A673 (cell line): ENCODE results near the gene CSF2. TPM values are rescaled to one million over a fixed set of nuclear protein-coding genes. Genes with fewer than 3 reads are reported as not detected.

Source experiments
- BruUV-seq: library from RNA; stranded (reverse); fragments of 400-500 nt; replicated peaks from 2 replicates; lab custom pipeline; 2021; lab: Mats Ljungman, UMichigan
- CTCF ChIA-PET: fragments of 300-600 bp; sonication (Branson Sonifier 250); formaldehyde crosslinking; loops from one replicate; lab custom pipeline; 2022; ENCODE audit warnings: antibody characterized with exemption; lab: Charles Lee
- POLR2A ChIA-PET: fragments of 300-600 bp; sonication (Branson Sonifier 250); formaldehyde crosslinking; loops from one replicate; lab custom pipeline; 2022; ENCODE audit warnings: antibody characterized with exemption; ENCODE audit not compliant: low non-redundant PET; lab: Charles Lee
- DNase-seq: peaks from one replicate; pipeline ENCODE4 v3.0.0-alpha.2; 2015; ENCODE audit warnings: low spot score
- H3K27ac ChIP-seq: fragments of 200-600 bp; sonication (generic); 2 replicates; pipeline ENCODE4 v1.5.1; 2016; ENCODE audit warnings: mixed run types, low read depth, mild to moderate bottlenecking, mixed read lengths, antibody characterized with exemption, low read length; ENCODE audit not compliant: poor library complexity, severe bottlenecking
- H3K27me3 ChIP-seq: fragments of 200-600 bp; sonication (generic); replicated peaks from 2 replicates; pipeline ENCODE4 v1.6.1; 2017; ENCODE audit warnings: mixed run types, low read depth, mild to moderate bottlenecking, mixed read lengths, antibody characterized with exemption, low read length; ENCODE audit not compliant: insufficient read depth, poor library complexity
- H3K36me3 ChIP-seq: fragments of 200-600 bp; sonication (generic); 2 replicates; pipeline ENCODE4 v1.6.1; 2016; ENCODE audit warnings: mixed run types, mild to moderate bottlenecking, mixed read lengths, antibody characterized with exemption, low read length; ENCODE audit not compliant: insufficient read depth, poor library complexity, severe bottlenecking
- H3K4me1 ChIP-seq: fragments of 200-600 bp; sonication (generic); 2 replicates; pipeline ENCODE4 v1.6.1; 2017; ENCODE audit warnings: mixed run types, mild to moderate bottlenecking, mixed read lengths, antibody characterized with exemption, low read length; ENCODE audit not compliant: insufficient read depth, poor library complexity, severe bottlenecking
- H3K4me3 ChIP-seq: fragments of 200-600 bp; sonication (generic); 2 replicates; pipeline ENCODE4 v1.5.1; 2016; ENCODE audit warnings: low read depth, mixed run types, mild to moderate bottlenecking, mixed read lengths, low read length; ENCODE audit not compliant: poor library complexity, severe bottlenecking
- H3K9me3 ChIP-seq: fragments of 200-600 bp; sonication (generic); 2 replicates; pipeline ENCODE4 v1.6.1; 2016; ENCODE audit warnings: mixed run types, low read depth, mild to moderate bottlenecking, mixed read lengths, antibody characterized with exemption, low read length; ENCODE audit not compliant: poor library complexity, severe bottlenecking
- EZH2 ChIP-seq: fragments of 200-600 bp; sonication (generic); IDR thresholded peaks from 2 replicates; pipeline ENCODE4 v1.6.1; 2017; ENCODE audit warnings: borderline replicate concordance, low read depth, mild to moderate bottlenecking, mixed read lengths, antibody characterized with exemption, low read length; ENCODE audit not compliant: poor library complexity, severe bottlenecking
- intact Hi-C: fragments of 100-400 bp; cut with micrococcal nuclease; formaldehyde crosslinking; loops from one replicate; pipeline ENCODE4 v1.10.0; 2022; ENCODE audit not compliant: unreplicated experiment
- total RNA-seq: library from RNA; stranded (reverse); gene quantifications from 2 replicates; pipeline ENCODE4 v1.2.3, GENCODE V29; 2021
- TF ChIP-seq, protein P1 (sequence below): fragments of 300-800, 200-600 bp; sonication (generic); conservative IDR thresholded peaks from 2 replicates; pipeline ENCODE4 v1.5.1; 2017; ENCODE audit warnings: low read depth, mild to moderate bottlenecking, antibody characterized with exemption, low read length, moderate library complexity, mixed read lengths

The CSF2 gene
- total RNA-seq, 1 experiment from 2014 or later, result not detected

DNA sequence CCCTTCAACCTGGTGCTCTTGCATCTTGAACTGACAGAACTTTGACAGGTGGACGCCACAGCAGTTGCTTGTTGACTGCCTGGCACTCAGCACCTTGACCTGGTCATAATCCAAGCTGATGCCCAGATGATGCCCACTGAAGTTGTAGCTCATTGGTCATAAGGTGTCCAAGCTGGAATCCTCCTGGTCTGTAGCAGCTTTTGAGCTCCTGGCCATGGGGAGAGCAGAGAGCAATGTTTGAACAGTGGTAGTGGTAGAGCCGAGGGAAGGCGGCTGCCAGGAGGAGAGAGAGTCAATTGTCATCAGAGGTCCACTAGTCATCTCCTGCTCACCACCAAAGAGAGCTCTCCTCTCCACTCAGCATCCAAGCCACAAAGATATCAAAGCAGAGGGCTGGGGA is 23.3 kb downstream of the CSF2 start:
- ChIA-PET POLR2A (no interaction called here), CTCF (no interaction called here)
- no peaks in the 10 kb centered on the region for H3K36me3 ChIP-seq
- DNase-seq, result no peak
- intact Hi-C loops, result no loop called here
- no peak for TF ChIP-seq EZH2
- TF ChIP-seq, protein P1, sequence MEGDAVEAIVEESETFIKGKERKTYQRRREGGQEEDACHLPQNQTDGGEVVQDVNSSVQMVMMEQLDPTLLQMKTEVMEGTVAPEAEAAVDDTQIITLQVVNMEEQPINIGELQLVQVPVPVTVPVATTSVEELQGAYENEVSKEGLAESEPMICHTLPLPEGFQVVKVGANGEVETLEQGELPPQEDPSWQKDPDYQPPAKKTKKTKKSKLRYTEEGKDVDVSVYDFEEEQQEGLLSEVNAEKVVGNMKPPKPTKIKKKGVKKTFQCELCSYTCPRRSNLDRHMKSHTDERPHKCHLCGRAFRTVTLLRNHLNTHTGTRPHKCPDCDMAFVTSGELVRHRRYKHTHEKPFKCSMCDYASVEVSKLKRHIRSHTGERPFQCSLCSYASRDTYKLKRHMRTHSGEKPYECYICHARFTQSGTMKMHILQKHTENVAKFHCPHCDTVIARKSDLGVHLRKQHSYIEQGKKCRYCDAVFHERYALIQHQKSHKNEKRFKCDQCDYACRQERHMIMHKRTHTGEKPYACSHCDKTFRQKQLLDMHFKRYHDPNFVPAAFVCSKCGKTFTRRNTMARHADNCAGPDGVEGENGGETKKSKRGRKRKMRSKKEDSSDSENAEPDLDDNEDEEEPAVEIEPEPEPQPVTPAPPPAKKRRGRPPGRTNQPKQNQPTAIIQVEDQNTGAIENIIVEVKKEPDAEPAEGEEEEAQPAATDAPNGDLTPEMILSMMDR, result no peak
- H3K27me3 ChIP-seq, result no peaks in the 10 kb centered on the region
- H3K9me3 ChIP-seq, result no peaks in the 10 kb centered on the region
- BruUV-seq, result no TSS peak
- H3K27ac ChIP-seq, result no peak overlapping the region
- H3K4me1 ChIP-seq, result no peaks in the 10 kb centered on the region
- H3K4me3 ChIP-seq, result no peak overlapping the region

DNA sequence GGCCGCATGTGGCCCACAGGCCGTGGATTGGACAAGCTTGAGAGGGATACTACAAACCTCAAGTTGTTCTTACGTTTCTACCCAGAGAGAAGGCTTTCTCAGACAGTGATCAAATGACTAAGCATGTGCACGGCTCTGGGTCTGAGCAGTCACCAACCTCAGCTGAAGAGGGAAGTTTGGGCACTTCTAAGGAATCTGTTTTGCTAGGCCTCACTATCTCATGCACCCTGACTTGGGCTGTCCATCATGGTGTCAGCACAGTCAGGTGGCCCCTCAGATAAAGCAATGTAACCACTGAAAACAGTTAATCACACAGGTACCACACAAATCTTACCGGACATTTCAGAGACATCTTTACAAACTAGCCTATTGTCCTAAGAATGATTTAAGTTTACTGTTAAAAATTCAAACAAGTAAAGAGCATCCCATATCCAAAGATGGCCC is 24.6 kb downstream of the CSF2 start:
- H3K4me3 ChIP-seq, result no peak overlapping the region
- ChIA-PET POLR2A (no interaction called here), CTCF (no interaction called here)
- TF ChIP-seq, protein P1, result no peak
- TF ChIP-seq EZH2, result no peak
- DNase-seq, result no peak
- H3K27me3 ChIP-seq, result no peaks in the 10 kb centered on the region
- H3K27ac ChIP-seq, result no peak overlapping the region
- no peaks in the 10 kb centered on the region for H3K36me3 ChIP-seq
- no peaks in the 10 kb centered on the region for H3K4me1 ChIP-seq
- BruUV-seq, result no TSS peak
- intact Hi-C loops, result no loop called here
- no peaks in the 10 kb centered on the region for H3K9me3 ChIP-seq

DNA sequence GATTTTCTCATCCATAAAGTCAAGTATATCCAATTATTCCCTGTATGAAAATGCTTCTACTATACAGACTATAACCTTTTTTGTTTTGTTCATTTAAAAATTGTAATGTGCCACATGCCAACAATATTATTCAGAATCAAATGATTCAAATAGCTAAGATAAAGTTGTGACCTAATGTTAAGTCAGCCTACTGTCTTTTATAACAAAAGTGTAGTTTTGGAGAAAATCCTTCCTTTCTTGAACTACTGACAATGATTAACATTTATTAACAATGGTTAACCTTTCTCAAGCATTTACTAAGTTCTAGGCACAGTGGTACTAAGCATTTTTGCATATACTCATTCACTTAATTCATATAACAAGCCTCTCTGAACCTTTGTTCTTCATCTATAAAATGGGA is 25.0 kb downstream of the CSF2 start:
- no peaks in the 10 kb centered on the region for H3K36me3 ChIP-seq
- H3K9me3 ChIP-seq, result no peaks in the 10 kb centered on the region
- no peaks in the 10 kb centered on the region for H3K4me1 ChIP-seq
- no peaks in the 10 kb centered on the region for H3K27me3 ChIP-seq
- TF ChIP-seq, protein P1, result no peak
- no peak for TF ChIP-seq EZH2
- ChIA-PET POLR2A (no interaction called here), CTCF (interaction anchor here (0.6 kb wide), 1 partner anchor 505 kb away, joined by 3 read pairs; no protein-coding TSS in a partner anchor)
- intact Hi-C loops, result no loop called here
- H3K27ac ChIP-seq, result no peak overlapping the region
- no peak for DNase-seq
- no peak overlapping the region for H3K4me3 ChIP-seq
- BruUV-seq, result no TSS peak
